ENCODE results near the gene ARL8A.

GRCh38 chr1:202116287-202116686 is 28.2 kb downstream of the ARL8A start:
- TF ChIP-seq CTCF (IDR thresholded peaks at IDR 0.05 in 4 of 5, conservative IDR thresholded peaks at IDR 0.05 in 1 of 5): no peak
- TF ChIP-seq POLR2A (IDR thresholded peaks at IDR 0.05): no peak

Measured in gastrocnemius medialis (tissue), 4 donors.